Testis (tissue), 2 donors: ENCODE data around the gene ZNF334.

Experiments
- CTCF ChIP-seq, 3 experiments: fragments of 450-650 bp in 2 of 3; fragments of 200-600 bp in 1 of 3; sonication (generic) in 1 of 3; IDR thresholded peaks; one replicate each; pipeline ENCODE4 v1.5.1; 2016 to 2019; ENCODE audit warnings: antibody characterized with exemption in 3 of 3, mild to moderate bottlenecking in 2 of 3, moderate library complexity in 1 of 3
- POLR2A ChIP-seq: fragments of 450-650 bp; IDR thresholded peaks from one replicate; pipeline ENCODE4 v1.6.1; 2017; ENCODE audit warnings: antibody characterized with exemption, mild to moderate bottlenecking, moderate library complexity

GRCh38 chr20:46488451-46488850, 24.9 kb downstream of the ZNF334 start:
- TF ChIP-seq POLR2A = no peak
- TF ChIP-seq CTCF (IDR thresholded peaks at IDR 0.05) = no peak
